GM21360 (cell line): ENCODE results near the gene TSPAN11.
A peak's percentile ranks its signal among the peaks of the same experiment; 100 is the strongest.
"Not testable (repeated sequence)": the region's sequence is repeated elsewhere in the genome, so short reads cannot be mapped to it uniquely, and the experiment has no call there.

Experiments used
- ATAC-seq: cut with Tn5 transposase; IDR thresholded peaks from one replicate; pipeline ENCODE4 v1.9.1; 2021; ENCODE audit warnings: mild to moderate bottlenecking, moderate library complexity; ENCODE audit not compliant: unreplicated experiment

The TSPAN11 gene, protein sequence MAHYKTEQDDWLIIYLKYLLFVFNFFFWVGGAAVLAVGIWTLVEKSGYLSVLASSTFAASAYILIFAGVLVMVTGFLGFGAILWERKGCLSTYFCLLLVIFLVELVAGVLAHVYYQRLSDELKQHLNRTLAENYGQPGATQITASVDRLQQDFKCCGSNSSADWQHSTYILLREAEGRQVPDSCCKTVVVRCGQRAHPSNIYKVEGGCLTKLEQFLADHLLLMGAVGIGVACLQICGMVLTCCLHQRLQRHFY

DNA sequence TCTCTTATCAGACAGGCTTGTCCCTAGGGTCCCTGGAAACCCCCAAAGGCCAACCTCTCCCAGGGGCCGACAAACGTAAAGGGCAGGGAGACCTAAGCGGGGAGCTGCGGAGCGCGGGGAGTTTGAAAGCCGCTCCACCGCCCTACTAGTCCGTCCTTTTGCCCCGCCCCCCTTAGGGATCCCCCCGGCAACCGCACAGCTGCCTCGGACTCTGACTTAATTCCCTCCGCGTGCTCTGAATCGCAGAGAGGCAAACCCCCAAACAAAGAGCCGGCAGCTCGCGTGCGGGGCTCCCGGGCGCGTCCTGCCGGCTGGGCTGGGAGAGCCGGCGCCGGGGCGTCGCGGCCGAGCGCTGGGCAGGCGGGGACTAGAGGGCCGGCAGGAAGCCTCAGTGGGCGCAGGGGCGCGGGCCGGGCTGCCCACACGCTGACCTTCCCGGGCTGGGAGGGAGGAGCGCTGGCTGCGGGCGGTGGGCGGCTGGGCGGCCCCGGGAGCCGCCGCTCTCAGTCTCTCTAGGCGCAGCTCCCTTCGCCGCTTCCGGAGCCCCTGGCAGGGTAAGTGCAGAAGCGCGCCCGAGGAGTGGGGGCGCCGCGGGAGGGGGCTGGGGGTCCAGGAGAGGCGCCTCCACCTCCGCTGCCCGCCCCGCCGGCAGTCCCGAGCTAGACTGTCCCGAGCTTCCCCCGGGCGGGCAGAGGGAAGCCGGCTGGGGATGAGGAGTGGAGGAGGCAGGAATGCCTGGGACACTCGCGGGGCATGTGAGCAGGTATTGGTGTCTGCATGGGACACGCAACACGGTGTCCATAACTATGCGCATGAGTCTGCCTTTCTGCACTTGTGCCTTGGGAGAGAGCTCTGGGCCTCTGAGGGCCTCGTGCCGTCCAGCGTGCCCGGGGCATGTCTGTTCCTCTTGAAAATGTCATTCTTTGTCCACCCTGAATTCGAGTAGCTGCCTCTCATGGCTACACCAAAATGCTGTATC lies at the start of gene TSPAN11:
Gene TSPAN11 (plus strand): TSS at position 506 of the 979 bp plus-strand sequence. CDS start 27,244 bp downstream, outside the sequence.
- ATAC-seq = no peak

DNA sequence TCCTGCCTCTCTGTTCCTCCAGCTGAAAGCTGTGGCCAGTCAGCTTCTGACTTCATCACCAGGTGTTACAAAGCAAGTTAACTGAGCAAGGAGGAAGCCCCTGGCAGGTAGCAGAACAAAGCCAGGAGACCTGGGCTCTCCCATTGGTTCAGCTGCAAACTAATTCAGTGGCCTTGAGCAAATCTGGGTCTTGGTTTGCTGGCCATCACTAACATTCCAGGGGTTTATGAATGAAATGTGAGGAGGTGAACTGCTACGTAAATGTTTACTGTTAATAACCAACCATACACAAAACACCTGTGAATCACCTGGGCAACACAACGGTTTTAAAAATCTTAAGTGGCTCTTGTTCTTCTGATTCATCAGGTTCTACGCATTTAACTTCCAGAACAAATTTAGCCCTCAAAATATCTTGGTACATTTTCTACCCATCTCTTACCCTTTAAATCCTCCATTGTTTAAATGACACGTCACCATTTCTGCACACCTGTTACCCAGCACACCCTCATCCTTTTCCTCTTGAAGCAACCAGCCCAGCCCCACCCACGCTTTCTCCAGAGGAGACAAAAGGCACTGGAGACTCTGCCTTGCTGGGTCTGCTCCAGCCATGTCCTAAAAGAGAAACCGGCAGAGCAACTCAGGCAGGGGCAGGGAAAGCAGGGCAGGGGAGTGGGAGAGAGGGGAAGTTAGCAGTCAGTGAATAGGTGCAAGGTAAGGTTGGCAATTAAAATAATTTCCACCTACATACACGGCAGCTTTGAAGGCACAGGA lies 49.3 kb upstream of the TSPAN11 start:
- ATAC-seq = no peak

DNA sequence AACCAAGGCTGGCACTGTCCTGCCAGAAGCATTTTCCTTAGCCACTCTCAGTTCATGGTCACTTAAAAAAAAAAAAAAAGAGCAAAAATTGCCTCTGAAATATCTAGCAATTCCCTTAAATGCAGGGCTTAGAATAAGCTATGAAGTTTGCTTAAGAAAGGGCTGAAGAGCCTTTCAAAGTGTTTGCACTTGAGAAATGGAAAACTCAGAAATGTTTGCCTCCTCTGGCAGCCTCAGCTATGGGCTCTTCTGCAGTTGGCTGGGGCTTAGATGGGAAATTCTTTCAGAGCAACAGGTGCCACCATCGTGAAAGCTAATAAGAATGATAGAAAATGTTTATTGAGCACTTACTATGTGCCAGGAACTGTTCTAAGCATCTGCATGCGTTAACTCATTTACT lies 48.5 kb upstream of the TSPAN11 start:
- no peak for ATAC-seq

DNA sequence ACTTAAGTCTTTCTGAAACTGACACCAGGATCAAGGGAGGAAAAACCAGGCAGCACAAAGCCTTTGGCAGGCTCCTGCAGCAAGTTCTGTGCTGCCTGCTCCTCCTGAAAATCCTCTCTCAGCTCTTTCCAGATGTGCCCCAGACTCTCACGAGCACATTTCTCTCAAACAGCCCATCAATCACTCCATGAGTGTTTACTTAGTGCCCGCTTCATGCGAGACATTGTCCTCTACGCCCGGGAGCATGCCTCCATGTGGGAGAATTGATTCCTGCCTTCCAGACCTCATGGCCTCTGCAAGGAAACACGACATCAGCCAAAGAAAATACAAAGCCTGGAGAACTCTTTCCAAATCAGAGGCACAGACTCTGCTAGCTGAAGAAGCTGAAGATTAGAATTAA lies 46.5 kb upstream of the TSPAN11 start:
- ATAC-seq = no peak

GRCh38 chr12:30880813-30881212 lies 45.7 kb upstream of the TSPAN11 start:
- ATAC-seq = no peak

GRCh38 chr12:30882706-30883105 lies 43.8 kb upstream of the TSPAN11 start:
- no peak for ATAC-seq

GRCh38 chr12:30884799-30885198 lies 41.7 kb upstream of the TSPAN11 start:
- ATAC-seq = no peak

DNA sequence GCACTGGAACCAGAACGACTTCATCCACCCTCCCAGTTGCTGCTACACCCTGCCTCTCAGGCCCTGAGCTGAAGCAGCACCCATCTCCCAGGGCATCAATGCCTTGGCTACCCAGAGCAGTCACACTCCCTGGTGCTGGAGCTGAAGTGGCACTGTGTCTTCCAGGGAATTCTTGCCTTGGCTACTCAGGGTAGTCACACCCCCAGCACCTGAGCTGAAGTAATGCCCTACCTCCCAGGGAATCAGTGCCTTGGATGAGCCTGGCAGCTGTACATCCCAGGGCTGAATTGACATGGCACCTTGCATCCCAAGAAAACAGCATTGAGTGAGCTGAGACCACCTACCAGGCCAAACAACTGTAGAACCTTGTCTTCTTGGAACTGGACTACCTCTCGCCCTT lies 41.2 kb upstream of the TSPAN11 start:
- no peak for ATAC-seq

GRCh38 chr12:30887226-30887625 lies 39.3 kb upstream of the TSPAN11 start:
- ATAC-seq = no peak

DNA sequence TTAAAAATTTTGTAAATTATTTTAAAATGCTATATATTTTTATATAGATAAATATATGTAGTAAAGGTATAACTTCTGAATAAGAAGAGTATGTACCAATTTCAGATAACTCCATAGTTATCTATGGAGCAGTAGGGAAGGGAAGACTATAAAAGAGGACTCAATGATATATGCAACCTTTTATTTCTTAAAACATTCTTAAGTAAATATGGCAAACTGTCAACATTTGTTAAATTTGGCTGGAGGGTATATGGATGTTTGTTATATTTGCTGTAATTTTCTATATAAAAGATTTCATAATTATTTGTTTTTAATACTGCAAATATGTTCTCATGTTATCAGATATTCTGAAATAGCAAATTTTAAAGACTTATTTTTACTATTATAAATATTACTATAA lies 38.3 kb upstream of the TSPAN11 start:
- ATAC-seq = no peak

- not testable (repeated sequence) for ATAC-seq
Measured at GRCh38 chr12:30894531-30894930, 32.0 kb upstream of the TSPAN11 start.

DNA sequence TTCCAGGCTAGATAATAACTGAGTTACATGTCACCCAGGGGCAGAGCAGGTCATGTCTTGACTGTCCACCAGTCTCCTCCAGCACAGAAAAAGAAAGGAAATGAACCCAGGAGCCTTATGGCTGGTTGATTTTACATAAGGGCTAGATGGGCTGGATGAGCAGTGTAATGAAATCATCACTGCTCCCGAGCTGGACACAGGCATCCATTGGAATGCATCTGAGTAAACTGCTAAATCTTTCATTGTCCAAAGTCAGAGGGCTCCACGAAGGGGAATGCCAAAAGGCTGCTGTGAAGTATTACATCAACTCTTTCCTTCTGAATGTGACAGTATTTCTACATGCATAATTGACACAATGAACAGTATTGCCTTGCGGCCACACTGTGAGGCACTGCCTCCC lies 30.1 kb upstream of the TSPAN11 start:
- no peak for ATAC-seq

DNA sequence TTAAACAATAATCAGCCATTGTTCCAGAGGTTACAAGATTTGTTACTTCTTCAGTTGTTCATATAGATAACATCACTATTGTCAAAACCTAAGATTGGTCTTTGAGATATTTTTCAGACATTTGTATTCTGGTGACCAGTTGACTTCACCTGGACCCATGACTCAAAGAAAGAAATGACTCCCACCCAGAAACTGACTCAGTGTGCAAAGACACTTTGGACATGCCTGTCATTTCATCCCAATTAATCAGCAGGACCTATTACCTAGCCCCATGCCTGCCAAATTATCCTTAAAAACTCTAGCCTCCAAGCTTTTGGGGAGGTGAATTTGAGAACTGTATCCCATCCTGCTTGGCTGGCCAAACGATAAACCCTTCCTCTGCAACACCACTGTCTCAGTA lies 27.7 kb upstream of the TSPAN11 start:
- no peak for ATAC-seq

GRCh38 chr12:30900351-30900750 lies 26.2 kb upstream of the TSPAN11 start:
- ATAC-seq = no peak

DNA sequence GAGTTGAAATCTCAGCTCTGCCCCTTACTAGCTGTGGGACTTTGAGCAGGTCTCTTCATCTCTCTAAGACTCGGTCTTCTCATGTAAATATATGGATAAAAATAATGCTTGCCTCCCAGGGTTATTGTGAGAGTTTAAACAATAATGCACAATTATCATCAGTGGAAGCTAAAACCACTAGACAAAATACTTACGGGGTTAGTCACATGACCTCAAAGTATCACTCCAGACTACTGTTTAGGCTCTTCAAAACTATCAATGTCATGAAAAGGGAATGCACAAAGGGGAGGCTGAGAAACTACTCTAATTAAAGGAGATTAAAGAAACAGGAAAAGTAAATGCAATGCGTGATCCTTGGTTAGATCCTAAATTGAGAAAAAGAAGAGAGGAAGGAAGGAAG lies 24.5 kb upstream of the TSPAN11 start:
- ATAC-seq = no peak

GRCh38 chr12:30902596-30902995 lies 24.0 kb upstream of the TSPAN11 start:
- no peak for ATAC-seq

GRCh38 chr12:30905463-30906009 lies 21.0 kb upstream of the TSPAN11 start:
- peak; percentile 63 for ATAC-seq

DNA sequence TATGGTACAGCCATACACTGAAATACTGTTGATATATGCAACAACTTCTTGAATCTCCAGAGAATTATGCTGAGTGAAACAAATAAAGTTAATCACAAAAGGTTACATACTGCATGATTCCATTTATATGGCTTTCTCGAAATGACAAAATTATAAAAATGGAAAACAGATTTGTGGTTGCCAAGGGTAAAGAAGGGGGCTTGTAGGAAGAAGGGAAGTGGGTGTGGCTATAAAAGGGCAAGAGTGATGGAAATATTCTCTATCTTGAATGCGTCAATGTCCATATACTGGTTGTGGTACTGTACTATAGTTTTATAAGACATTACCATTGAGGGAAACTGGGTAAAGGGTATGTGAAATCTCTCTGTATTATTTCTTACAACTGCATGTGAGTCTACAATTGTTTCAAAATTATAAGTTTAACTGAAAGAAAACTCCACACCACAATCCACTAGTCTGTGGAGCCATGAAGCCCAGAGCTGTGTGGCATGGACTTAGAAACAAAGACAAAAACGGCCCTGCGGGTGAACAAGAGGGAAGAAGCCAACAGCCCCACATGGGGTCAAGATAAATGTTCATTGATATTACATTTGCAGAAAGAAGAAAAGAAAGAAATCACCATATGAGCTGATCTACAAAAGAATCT lies 18.3 kb upstream of the TSPAN11 start:
- ATAC-seq = no peak

- no peak for ATAC-seq
Measured at GRCh38 chr12:30908722-30909348, 17.7 kb upstream of the TSPAN11 start.
